HCT116 (cell line): ENCODE results near the gene BCR.

Experiments used
- CTCF ChIP-seq, 3 experiments: fragments of 200-600 bp in 1 of 3; sonication (generic) in 1 of 3; IDR thresholded peaks in 2 of 3; conservative IDR thresholded peaks in 1 of 3; 2 replicates each; pipeline ENCODE4 v1.5.1; 2012 to 2017; ENCODE audit warnings: low read depth in 2 of 3, low read length in 2 of 3, antibody characterized with exemption in 1 of 3, borderline replicate concordance in 1 of 3, control low read depth in 1 of 3, mild to moderate bottlenecking in 1 of 3, mixed read lengths in 1 of 3, mixed run types in 1 of 3, moderate library complexity in 1 of 3; ENCODE audit not compliant: insufficient read depth in 1 of 3
- EGR1 ChIP-seq: IDR thresholded peaks from 2 replicates; pipeline ENCODE4 v1.6.1; 2012; ENCODE audit warnings: low read depth
- EZH2 ChIP-seq: fragments of 200-600 bp; sonication (generic); IDR thresholded peaks from 2 replicates; pipeline ENCODE4 v1.6.1; 2017; ENCODE audit warnings: antibody characterized with exemption, mixed run types
- EZH2phosphoT487 ChIP-seq: fragments of 200-600 bp; IDR thresholded peaks from 2 replicates; pipeline ENCODE4 v1.6.1; 2018; ENCODE audit warnings: antibody characterized with exemption, borderline replicate concordance
- JUND ChIP-seq: IDR thresholded peaks from 2 replicates; pipeline ENCODE4 v1.6.1; 2012
- POLR2A ChIP-seq: IDR thresholded peaks from 2 replicates; pipeline ENCODE4 v1.7.0; 2011; ENCODE audit warnings: borderline replicate concordance; ENCODE audit not compliant: insufficient read depth, insufficient read length; ENCODE audit errors: extremely low read depth
- POLR2AphosphoS5 ChIP-seq: IDR thresholded peaks from 2 replicates; pipeline ENCODE4 v1.6.1; 2011; ENCODE audit warnings: mild to moderate bottlenecking, low read depth, low read length, moderate library complexity
- REST ChIP-seq: IDR thresholded peaks from 2 replicates; pipeline ENCODE4 v1.6.1; 2012; ENCODE audit warnings: low read depth
- ZNF274 ChIP-seq: fragments of 200-500 bp; sonication (Bioruptor generic); IDR thresholded peaks from 2 replicates; pipeline ENCODE4 v1.6.1; 2014; ENCODE audit warnings: mild to moderate bottlenecking, low read depth, low read length, inconsistent platforms

- no peak for TF ChIP-seq CTCF (IDR thresholded peaks at IDR 0.05 in 2 of 3, conservative IDR thresholded peaks at IDR 0.05 in 1 of 3; ENCODE audit: borderline replicate concordance in 1 of 3, insufficient read depth in 1 of 3, low read depth in 2 of 3, low read length in 2 of 3)
- no peak for TF ChIP-seq POLR2AphosphoS5
- no peak for TF ChIP-seq JUND
- no peak for TF ChIP-seq POLR2A
- no peak for TF ChIP-seq EGR1
- no peak for TF ChIP-seq REST
- TF ChIP-seq EZH2 = no peak
- TF ChIP-seq EZH2phosphoT487 = no peak
- TF ChIP-seq ZNF274 = no peak
These were observed 185.2 kb downstream of the BCR start for GRCh38 chr22:23365524-23365923.
